Middle frontal gyrus (tissue), 1 donor: ENCODE results near the gene RPAP2.

Experiments used
- DNase-seq: peaks from one replicate; pipeline ENCODE4 v3.0.0-alpha.2; 2015; ENCODE audit warnings: low spot score; ENCODE audit errors: extremely low spot score

The RPAP2 gene

DNA sequence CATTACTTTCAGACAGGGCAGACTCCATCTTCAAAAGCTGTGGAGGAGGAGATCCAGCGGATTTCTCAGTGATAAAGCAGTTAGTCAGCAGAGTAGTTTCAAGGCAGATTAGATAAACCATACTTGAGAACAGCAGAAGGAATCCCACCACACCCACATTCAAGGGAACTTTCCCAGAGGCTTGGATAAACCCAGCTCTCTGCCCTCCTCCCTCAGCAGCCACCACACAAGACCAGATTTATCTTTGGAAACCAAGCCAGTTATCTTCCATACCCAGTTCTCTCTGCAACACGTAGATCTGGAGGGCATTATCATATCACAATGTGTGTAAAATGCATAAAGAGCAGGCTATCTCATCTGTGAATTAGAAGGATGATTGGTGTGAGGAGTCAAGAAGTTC is 147.7 kb downstream of the RPAP2 start:
- DNase-seq, result no peak

DNA sequence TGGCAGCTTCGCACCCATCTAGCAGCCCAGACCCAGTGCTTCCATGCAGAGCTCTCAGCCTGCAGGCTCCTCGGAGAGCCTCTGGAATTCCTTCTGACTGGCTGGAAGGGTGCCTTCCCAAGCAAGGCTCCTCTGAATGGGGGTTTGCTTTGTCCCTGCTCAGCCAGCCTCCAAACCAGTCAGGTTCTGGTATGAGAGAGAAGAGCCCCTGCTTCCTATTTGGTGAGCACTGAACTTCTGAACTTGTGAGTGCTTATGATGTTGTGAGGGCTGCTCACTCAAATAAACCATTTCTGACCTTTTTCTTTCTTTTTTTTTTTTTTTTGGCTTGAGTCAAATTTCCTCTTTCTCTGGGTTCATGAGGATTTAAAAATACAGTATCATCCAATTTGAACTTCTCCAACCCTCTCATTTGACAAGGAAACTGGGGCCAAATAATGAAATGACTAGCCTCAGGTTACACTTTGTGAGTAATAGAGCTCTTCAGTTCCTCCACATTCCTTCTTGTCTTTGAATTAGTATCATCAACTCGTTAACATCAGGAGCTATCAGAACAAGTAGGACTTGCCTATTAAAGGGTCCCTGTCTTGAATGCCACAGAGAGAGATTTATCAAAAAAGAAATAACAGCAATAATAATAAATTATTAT is 148.3 kb downstream of the RPAP2 start:
- DNase-seq, result no peak

DNA sequence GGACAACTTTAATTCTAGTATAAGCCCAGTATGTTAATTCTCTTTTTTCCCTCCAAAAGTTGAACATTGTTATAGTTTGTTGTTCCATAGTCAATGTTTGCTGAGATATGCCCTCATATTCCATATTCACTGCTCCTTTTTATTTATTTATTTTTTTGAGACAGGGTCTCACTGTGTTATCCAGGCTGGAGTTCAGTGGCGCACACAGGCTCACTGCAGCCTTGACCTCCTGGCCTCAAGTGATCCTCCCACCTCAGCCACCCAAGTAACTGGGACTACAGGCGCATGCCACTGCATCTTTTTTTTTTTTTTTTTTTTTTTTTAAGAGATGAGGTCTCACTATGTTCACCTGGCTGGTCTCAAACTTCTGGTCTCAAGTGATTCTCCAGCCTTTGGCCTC is 149.1 kb downstream of the RPAP2 start:
- no peak for DNase-seq
